ENCODE results near the gene PRMT7. TPM values are rescaled to one million over a fixed set of nuclear protein-coding genes. Genes with fewer than 3 reads are reported as not detected.

The PRMT7 gene
- total and polyA plus RNA-seq, 2 donors from 2014 or later = 20.4 to 33.7 TPM

DNA sequence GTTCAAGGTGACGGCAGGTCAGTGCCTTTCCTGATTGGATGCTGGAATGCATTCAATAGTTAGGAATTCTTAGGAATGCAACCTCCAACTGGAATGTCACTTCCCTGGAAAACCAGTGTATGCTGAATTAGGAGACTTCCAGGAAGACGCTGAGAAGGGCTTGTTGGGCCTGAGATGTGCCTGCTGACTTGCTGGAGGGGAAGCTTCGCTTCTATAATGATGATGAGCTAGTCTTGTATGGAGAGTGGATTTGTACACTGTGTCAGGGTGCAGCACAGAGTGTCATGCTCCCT is 91.9 kb downstream of the PRMT7 start:
- Histone ChIP-seq H3K9ac (ENCODE audit: low read length in 3 of 3) (no peak overlapping the region), H3K4me1 (ENCODE audit: control insufficient read depth in 2 of 3, insufficient read depth in 2 of 3, low read depth in 1 of 3, low read length in 3 of 3) (peaks cover 0 to 4% (median 0%) of the 10 kb centered on the region in 3 donors), H3K27ac (ENCODE audit: low read depth in 2 of 2, low read length in 2 of 2) (no peak overlapping the region), H3K9me3 (ENCODE audit: control insufficient read depth in 2 of 3, insufficient read depth in 1 of 3, low read length in 3 of 3) (no peaks in the 10 kb centered on the region), H3K4me3 (ENCODE audit: low read length in 3 of 3) (no peak overlapping the region), H3K27me3 (ENCODE audit: control insufficient read depth, insufficient read depth, low read length) (no peaks in the 10 kb centered on the region), H3K36me3 (ENCODE audit: control insufficient read depth in 2 of 3, insufficient read depth in 3 of 3, low read length in 3 of 3) (no peaks in the 10 kb centered on the region)
- DNase-seq (no peak), FAIRE-seq (no peak)
- intact Hi-C loops (cut with DNase I) = no loop called here
- TF ChIP-seq, protein P1, sequence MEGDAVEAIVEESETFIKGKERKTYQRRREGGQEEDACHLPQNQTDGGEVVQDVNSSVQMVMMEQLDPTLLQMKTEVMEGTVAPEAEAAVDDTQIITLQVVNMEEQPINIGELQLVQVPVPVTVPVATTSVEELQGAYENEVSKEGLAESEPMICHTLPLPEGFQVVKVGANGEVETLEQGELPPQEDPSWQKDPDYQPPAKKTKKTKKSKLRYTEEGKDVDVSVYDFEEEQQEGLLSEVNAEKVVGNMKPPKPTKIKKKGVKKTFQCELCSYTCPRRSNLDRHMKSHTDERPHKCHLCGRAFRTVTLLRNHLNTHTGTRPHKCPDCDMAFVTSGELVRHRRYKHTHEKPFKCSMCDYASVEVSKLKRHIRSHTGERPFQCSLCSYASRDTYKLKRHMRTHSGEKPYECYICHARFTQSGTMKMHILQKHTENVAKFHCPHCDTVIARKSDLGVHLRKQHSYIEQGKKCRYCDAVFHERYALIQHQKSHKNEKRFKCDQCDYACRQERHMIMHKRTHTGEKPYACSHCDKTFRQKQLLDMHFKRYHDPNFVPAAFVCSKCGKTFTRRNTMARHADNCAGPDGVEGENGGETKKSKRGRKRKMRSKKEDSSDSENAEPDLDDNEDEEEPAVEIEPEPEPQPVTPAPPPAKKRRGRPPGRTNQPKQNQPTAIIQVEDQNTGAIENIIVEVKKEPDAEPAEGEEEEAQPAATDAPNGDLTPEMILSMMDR (IDR thresholded peaks at IDR 0.05; ENCODE audit: borderline replicate concordance, extremely low read depth, insufficient read depth) = no peak

- H3K4me3 ChIP-seq (ENCODE audit: low read length in 3 of 3) = no peak overlapping the region
- no peak overlapping the region for H3K9ac ChIP-seq (ENCODE audit: low read length in 3 of 3)
- peaks cover 0 to 4% (median 0%) of the 10 kb centered on the region in 3 donors for H3K4me1 ChIP-seq (ENCODE audit: control insufficient read depth in 2 of 3, insufficient read depth in 2 of 3, low read depth in 1 of 3, low read length in 3 of 3)
- TF ChIP-seq, protein P1 (IDR thresholded peaks at IDR 0.05; ENCODE audit: borderline replicate concordance, extremely low read depth, insufficient read depth) = no peak
- no peak for DNase-seq
- intact Hi-C loops (cut with DNase I) = no loop called here
- FAIRE-seq = no peak
- no peaks in the 10 kb centered on the region for H3K36me3 ChIP-seq (ENCODE audit: control insufficient read depth in 2 of 3, insufficient read depth in 3 of 3, low read length in 3 of 3)
- H3K27ac ChIP-seq (ENCODE audit: low read depth in 2 of 2, low read length in 2 of 2) = no peak overlapping the region
- no peaks in the 10 kb centered on the region for H3K9me3 ChIP-seq (ENCODE audit: control insufficient read depth in 2 of 3, insufficient read depth in 1 of 3, low read length in 3 of 3)
- H3K27me3 ChIP-seq (ENCODE audit: control insufficient read depth, insufficient read depth, low read length) = no peaks in the 10 kb centered on the region
These were observed 92.4 kb downstream of the PRMT7 start for GRCh38 chr16:68403177-68403576.

GRCh38 chr16:68403704-68404103 is 92.9 kb downstream of the PRMT7 start:
- no peak for FAIRE-seq
- DNase-seq = no peak

More at GRCh38 chr16:68403704-68404103, 92.9 kb downstream of the PRMT7 start:
- H3K27me3 ChIP-seq (ENCODE audit: control insufficient read depth, insufficient read depth, low read length) = no peaks in the 10 kb centered on the region
- TF ChIP-seq, protein P1 (IDR thresholded peaks at IDR 0.05; ENCODE audit: borderline replicate concordance, extremely low read depth, insufficient read depth) = no peak
- H3K9ac ChIP-seq (ENCODE audit: low read length in 3 of 3) = no peak overlapping the region
- intact Hi-C loops (cut with DNase I) = no loop called here
- no peaks in the 10 kb centered on the region for H3K9me3 ChIP-seq (ENCODE audit: control insufficient read depth in 2 of 3, insufficient read depth in 1 of 3, low read length in 3 of 3)
- H3K4me3 ChIP-seq (ENCODE audit: low read length in 3 of 3) = no peak overlapping the region
- no peaks in the 10 kb centered on the region for H3K36me3 ChIP-seq (ENCODE audit: control insufficient read depth in 2 of 3, insufficient read depth in 3 of 3, low read length in 3 of 3)
- peaks cover 0 to 4% (median 0%) of the 10 kb centered on the region in 3 donors for H3K4me1 ChIP-seq (ENCODE audit: control insufficient read depth in 2 of 3, insufficient read depth in 2 of 3, low read depth in 1 of 3, low read length in 3 of 3)
- no peak overlapping the region for H3K27ac ChIP-seq (ENCODE audit: low read depth in 2 of 2, low read length in 2 of 2)
